Gastroesophageal sphincter (tissue), 3 donors: ENCODE measurements around the gene SLC35F3.

Experiments used
- POLR2A ChIP-seq, 2 donors: fragments of 450-650 bp; IDR thresholded peaks; one replicate each; pipeline ENCODE4 v1.6.1; 2017; ENCODE audit warnings: antibody characterized with exemption in 2 of 2, mild to moderate bottlenecking in 2 of 2, moderate library complexity in 1 of 2
- POLR2AphosphoS5 ChIP-seq: sonication (generic); formaldehyde crosslinking; IDR thresholded peaks from one replicate; pipeline ENCODE4 v1.6.1; 2017; ENCODE audit warnings: antibody characterized with exemption
- TF ChIP-seq, protein P1 (sequence below), 4 experiments: fragments of 200-600 bp in 2 of 4; fragments of 450-650 bp in 2 of 4; sonication (generic) in 1 of 4; IDR thresholded peaks; one replicate each; pipeline ENCODE4 v1.5.1; 2017 to 2019; ENCODE audit warnings: antibody characterized with exemption in 4 of 4, mild to moderate bottlenecking in 2 of 4, moderate library complexity in 2 of 4

DNA sequence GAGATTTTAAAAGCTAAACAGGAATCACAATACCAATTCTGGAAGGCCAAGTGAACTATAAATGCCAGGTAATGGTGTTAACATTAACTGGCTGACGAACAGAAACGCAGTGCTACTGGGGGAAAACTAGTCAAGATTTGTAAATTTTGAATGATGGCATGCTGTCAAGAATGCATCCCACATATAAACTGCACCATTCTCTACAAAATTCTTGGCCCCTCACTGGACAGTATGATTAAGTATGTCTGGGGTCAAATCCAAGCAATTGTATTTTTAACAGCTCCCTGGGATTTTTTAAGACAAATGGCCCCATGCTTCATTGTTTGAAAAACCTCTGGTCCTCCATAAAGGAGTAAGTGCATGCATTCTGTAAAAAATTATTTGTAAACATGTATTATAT lies 395.6 kb downstream of the SLC35F3 start:
- TF ChIP-seq, protein P1, sequence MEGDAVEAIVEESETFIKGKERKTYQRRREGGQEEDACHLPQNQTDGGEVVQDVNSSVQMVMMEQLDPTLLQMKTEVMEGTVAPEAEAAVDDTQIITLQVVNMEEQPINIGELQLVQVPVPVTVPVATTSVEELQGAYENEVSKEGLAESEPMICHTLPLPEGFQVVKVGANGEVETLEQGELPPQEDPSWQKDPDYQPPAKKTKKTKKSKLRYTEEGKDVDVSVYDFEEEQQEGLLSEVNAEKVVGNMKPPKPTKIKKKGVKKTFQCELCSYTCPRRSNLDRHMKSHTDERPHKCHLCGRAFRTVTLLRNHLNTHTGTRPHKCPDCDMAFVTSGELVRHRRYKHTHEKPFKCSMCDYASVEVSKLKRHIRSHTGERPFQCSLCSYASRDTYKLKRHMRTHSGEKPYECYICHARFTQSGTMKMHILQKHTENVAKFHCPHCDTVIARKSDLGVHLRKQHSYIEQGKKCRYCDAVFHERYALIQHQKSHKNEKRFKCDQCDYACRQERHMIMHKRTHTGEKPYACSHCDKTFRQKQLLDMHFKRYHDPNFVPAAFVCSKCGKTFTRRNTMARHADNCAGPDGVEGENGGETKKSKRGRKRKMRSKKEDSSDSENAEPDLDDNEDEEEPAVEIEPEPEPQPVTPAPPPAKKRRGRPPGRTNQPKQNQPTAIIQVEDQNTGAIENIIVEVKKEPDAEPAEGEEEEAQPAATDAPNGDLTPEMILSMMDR (IDR thresholded peaks at IDR 0.05): no peak
- TF ChIP-seq POLR2AphosphoS5 (no peak), POLR2A (IDR thresholded peaks at IDR 0.05) (no peak)
